Omental fat pad (tissue), 4 donors: Measurements from ENCODE around the gene MESP2. TPM values are rescaled to one million over a fixed set of nuclear protein-coding genes. Genes with fewer than 3 reads are reported as not detected.

Experiments
- ATAC-seq: fragments of 150-250 bp; one replicate; pipeline ENCODE4 v1.9.1; 2016; ENCODE audit warnings: mild to moderate bottlenecking, moderate library complexity; ENCODE audit not compliant: low FRiP score
- DNase-seq: peaks from one replicate; pipeline ENCODE4 v3.0.0-alpha.2; 2019; ENCODE audit warnings: low spot score
- total RNA-seq, 4 donors: library from RNA; depleted of rRNA; stranded (reverse); fragments of >200 nt; gene quantifications; one replicate each; pipeline ENCODE4 v1.1.0, GENCODE V29; 2016
- TF ChIP-seq, protein P1 (sequence below), 3 donors: fragments of 450-650 bp; IDR thresholded peaks; one replicate each; pipeline ENCODE4 v1.5.1; 2016 to 2017; ENCODE audit warnings: antibody characterized with exemption in 3 of 3, mild to moderate bottlenecking in 3 of 3, moderate library complexity in 2 of 3

Gene MESP2
- total RNA-seq, 4 donors from 2014 or later = 0.48 TPM; not detected in 3

DNA sequence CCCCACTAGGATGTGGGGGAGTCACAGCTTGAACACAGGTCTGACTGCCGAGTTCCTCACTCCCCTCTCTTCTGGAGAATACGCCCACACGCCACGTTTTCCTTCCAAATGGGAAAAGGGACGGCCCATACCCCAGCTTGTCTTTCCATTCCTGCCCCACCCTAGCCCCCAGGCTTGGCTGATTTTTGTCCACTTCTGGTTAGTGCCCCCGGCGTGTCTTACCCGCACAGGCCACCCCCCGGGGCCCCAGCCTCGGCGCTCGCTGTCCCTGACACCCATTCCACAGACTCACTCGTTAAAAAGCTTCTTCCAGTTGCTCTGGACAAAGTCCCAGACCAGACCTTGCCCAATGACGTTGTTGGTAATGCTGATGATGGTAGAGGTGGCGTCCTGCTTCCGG, 14.5 kb downstream of the MESP2 start:
- no peak for DNase-seq
- no peak for ATAC-seq
- TF ChIP-seq, protein P1, sequence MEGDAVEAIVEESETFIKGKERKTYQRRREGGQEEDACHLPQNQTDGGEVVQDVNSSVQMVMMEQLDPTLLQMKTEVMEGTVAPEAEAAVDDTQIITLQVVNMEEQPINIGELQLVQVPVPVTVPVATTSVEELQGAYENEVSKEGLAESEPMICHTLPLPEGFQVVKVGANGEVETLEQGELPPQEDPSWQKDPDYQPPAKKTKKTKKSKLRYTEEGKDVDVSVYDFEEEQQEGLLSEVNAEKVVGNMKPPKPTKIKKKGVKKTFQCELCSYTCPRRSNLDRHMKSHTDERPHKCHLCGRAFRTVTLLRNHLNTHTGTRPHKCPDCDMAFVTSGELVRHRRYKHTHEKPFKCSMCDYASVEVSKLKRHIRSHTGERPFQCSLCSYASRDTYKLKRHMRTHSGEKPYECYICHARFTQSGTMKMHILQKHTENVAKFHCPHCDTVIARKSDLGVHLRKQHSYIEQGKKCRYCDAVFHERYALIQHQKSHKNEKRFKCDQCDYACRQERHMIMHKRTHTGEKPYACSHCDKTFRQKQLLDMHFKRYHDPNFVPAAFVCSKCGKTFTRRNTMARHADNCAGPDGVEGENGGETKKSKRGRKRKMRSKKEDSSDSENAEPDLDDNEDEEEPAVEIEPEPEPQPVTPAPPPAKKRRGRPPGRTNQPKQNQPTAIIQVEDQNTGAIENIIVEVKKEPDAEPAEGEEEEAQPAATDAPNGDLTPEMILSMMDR (IDR thresholded peaks at IDR 0.05) = no peak

GRCh38 chr15:89792106-89792805, 16.1 kb downstream of the MESP2 start:
- DNase-seq (no peak), ATAC-seq (no peak)
- TF ChIP-seq, protein P1 (IDR thresholded peaks at IDR 0.05) = no peak

DNA sequence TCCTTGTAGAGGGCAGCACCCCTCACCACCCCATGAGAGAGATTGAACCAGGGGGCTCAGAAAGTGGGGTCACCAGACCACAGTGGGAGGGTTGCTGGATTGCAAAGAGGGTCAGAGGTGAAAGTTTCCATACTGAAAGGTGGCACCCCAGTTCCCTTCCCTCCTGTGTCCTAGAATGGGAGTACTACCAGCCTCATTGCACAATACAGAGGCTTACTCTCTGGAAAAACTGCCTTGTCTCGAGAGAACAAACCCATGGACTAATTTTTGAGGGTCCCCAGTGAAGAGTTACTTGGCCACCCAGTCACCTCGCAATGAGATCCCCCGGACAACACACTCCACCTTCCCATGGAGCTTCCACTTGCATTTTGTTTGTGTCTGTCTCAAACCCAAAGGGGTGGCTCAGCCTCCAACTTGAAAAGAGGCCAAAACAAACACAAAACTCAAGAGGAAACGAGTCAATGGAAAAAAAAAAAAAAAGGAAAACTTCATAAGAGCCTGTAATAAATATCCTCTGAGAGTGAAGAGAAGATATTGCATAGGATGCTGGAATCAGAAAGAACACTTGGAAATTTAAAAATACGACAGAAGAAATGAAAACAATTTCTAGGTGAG, 18.6 kb downstream of the MESP2 start:
- DNase-seq (no peak), ATAC-seq (no peak)
- TF ChIP-seq, protein P1 (IDR thresholded peaks at IDR 0.05) = no peak

DNA sequence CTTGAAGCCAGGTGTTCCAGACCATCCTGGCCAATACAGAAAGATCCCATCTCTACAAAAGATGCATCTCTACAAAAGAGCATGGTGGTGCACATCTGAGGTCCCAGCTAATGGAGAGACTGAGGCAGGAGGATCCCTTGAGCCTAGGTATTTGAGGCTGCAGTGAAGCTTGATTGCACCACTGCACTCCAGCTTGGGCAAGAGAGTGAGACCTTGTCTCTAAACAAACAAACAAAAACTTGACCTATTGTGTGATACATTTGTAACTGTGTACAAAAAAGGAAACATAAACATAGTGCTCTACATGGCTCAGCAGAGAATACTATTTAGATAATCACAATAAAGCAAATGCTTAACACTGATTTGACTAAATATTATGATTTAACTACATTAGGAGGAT, 19.9 kb downstream of the MESP2 start:
- ATAC-seq (no peak), DNase-seq (no peak)
- TF ChIP-seq, protein P1 (IDR thresholded peaks at IDR 0.05) = no peak

- ATAC-seq (no peak), DNase-seq (no peak)
- TF ChIP-seq, protein P1 (IDR thresholded peaks at IDR 0.05) = no peak
Measured at GRCh38 chr15:89797678-89798201, 21.6 kb downstream of the MESP2 start.

DNA sequence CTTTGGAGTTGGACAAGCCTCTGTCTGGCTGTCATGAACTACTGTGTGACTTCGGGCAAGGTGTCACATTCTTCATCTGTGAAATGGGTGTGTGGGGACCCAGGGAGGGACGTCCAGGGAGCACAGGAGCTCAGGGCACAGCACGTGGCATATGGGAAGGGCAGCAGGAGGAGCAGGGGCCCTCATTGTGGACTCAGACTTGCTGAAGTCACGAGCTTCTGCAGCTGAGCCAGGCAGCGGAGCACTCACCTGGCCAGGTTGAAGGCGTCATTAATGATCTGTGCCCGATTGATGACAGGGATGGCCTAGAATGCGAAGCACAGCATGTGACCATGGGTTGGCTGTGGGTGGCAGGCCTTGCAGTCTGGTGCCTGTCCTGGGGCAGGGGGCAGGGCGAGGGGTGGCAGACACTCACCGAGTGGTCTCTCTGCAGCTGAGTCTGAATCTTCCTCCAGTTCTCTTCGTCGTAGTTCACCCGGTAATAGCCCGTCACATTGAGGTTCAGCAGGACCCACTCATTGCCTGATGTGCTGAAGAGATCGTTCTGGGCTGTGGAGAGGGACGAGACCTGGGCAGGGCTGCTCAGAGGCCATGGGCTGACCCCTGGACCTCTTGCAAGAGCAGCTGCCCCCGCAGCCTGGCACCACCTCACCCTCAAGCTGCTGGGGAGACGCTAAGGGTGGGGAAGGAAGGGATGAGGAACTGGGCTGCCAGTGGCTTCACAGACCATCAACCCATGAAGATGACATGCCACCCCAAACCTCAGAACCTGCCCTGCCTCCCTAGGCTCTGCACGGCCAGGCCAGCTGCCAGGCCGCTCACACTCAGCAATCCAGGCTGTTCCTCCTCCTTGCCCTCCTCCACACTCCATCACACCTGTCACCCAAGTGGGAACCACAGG, 23.1 kb downstream of the MESP2 start:
- DNase-seq = no peak
- TF ChIP-seq, protein P1 (IDR thresholded peaks at IDR 0.05) = no peak
- no peak for ATAC-seq
